Right ventricle myocardium superior (tissue), 1 donor: ENCODE data around the gene NEDD4L. TPM values are rescaled to one million over a fixed set of nuclear protein-coding genes. Genes with fewer than 3 reads are reported as not detected.
A peak's percentile ranks its signal among the peaks of the same experiment; 100 is the strongest.

Experiments used
- ATAC-seq: fragments of 200-7000 bp; cut with Tn5 transposase; one replicate; pipeline ENCODE4 v1.9.1; 2020; ENCODE audit warnings: mild to moderate bottlenecking; ENCODE audit not compliant: poor library complexity
- DNase-seq: peaks from one replicate; pipeline ENCODE4 v3.0.0-alpha.2; 2020
- intact Hi-C: fragments of 100-400 bp; cut with DNase I; formaldehyde crosslinking; loops from one replicate; pipeline ENCODE4 v1.11.2; 2022
- total RNA-seq: library from RNA; stranded (reverse); fragmentation: NEBNext Ultra II Directional; extraction: Animal tissue kit (Norgen Biotek cat#: 25700); gene quantifications from one replicate; pipeline ENCODE4 v1.2.1, GENCODE V29; 2021
- donor health status: DM: no; HTN: yes; CAD: no; lungs with severe emphysema.

Gene NEDD4L
- total RNA-seq, 1 donor from 2014 or later: 51.4 TPM

- no peak for ATAC-seq
- intact Hi-C loops: no loop called here
- no peak for DNase-seq
Measured at GRCh38 chr18:58302811-58303210, 258.8 kb downstream of the NEDD4L start.

GRCh38 chr18:58303363-58303762 is 259.3 kb downstream of the NEDD4L start:
- intact Hi-C loops: no loop called here
- DNase-seq (no peak), ATAC-seq (no peak)

- intact Hi-C loops: no loop called here
- ATAC-seq: no peak
Measured at GRCh38 chr18:58305792-58306191, 261.8 kb downstream of the NEDD4L start.

GRCh38 chr18:58307441-58307840 is 263.4 kb downstream of the NEDD4L start:
- no peak for ATAC-seq
- DNase-seq: no peak
- intact Hi-C loops: no loop called here

More at GRCh38 chr18:58305792-58306191, 261.8 kb downstream of the NEDD4L start:
- no peak for DNase-seq

- DNase-seq (no peak), ATAC-seq (no peak)
- intact Hi-C loops: no loop called here
Measured at GRCh38 chr18:58308463-58308862, 264.4 kb downstream of the NEDD4L start.

GRCh38 chr18:58309099-58309498 is 265.1 kb downstream of the NEDD4L start:
- no peak for DNase-seq
- ATAC-seq: no peak
- intact Hi-C loops: no loop called here

GRCh38 chr18:58309610-58310239 is 265.7 kb downstream of the NEDD4L start:
- DNase-seq (no peak), ATAC-seq (peak; percentile 32)
- intact Hi-C loops: loop anchor here (10.0 kb wide), 1 partner anchor 265 kb away; the partner anchor contains the start of gene NEDD4L

- DNase-seq (peak; percentile 70), ATAC-seq (peak; percentile 71)
- intact Hi-C loops: loop anchor here (10.0 kb wide), 1 partner anchor 266 kb away; the partner anchor contains the start of gene NEDD4L
Measured at GRCh38 chr18:58310517-58310916, 266.5 kb downstream of the NEDD4L start.

- ATAC-seq: no peak
- no peak for DNase-seq
- intact Hi-C loops: loop anchor here (10.0 kb wide), 1 partner anchor 267 kb away; the partner anchor contains the start of gene NEDD4L
Measured at GRCh38 chr18:58311390-58311789, 267.4 kb downstream of the NEDD4L start.

- intact Hi-C loops: loop anchor here (10.0 kb wide), 1 partner anchor 269 kb away; the partner anchor contains the start of gene NEDD4L
- ATAC-seq: no peak
- peak; percentile 56 for DNase-seq
Measured at GRCh38 chr18:58313491-58314032, 269.5 kb downstream of the NEDD4L start.

GRCh38 chr18:58314284-58314683 is 270.3 kb downstream of the NEDD4L start:
- intact Hi-C loops: loop anchor here (10.0 kb wide), 1 partner anchor 269 kb away; the partner anchor contains the start of gene NEDD4L
- DNase-seq (peak; percentile 54), ATAC-seq (peak; percentile 74)

- intact Hi-C loops: loop anchor here (10.0 kb wide), 1 partner anchor 270 kb away; the partner anchor contains the start of gene NEDD4L
- no peak for ATAC-seq
Measured at GRCh38 chr18:58315041-58315440, 271.0 kb downstream of the NEDD4L start.

GRCh38 chr18:58315739-58316215 is 271.8 kb downstream of the NEDD4L start:
- no peak for ATAC-seq
- intact Hi-C loops: loop anchor here (10.0 kb wide), 1 partner anchor 271 kb away; the partner anchor contains the start of gene NEDD4L
- peak; percentile 53 for DNase-seq

More at GRCh38 chr18:58315041-58315440, 271.0 kb downstream of the NEDD4L start:
- no peak for DNase-seq

GRCh38 chr18:58316396-58317342 is 272.6 kb downstream of the NEDD4L start:
- no peak for ATAC-seq
- no peak for DNase-seq
- intact Hi-C loops: loop anchor here (10.0 kb wide), 1 partner anchor 272 kb away; the partner anchor contains the start of gene NEDD4L

- ATAC-seq (no peak), DNase-seq (no peak)
- intact Hi-C loops: loop anchor here (5.0 to 10.0 kb wide), 3 partner anchors 62 to 275 kb away; partner anchors contain the start of gene NEDD4L
Measured at GRCh38 chr18:58319719-58320118, 275.7 kb downstream of the NEDD4L start.

- intact Hi-C loops: loop anchor here (5.0 kb wide), 2 partner anchors 64 to 134 kb away; no protein-coding TSS in a partner anchor
- ATAC-seq: peak; percentile 40
- DNase-seq: no peak
Measured at GRCh38 chr18:58320907-58321561, 277.0 kb downstream of the NEDD4L start.

GRCh38 chr18:58321986-58322385 is 278.0 kb downstream of the NEDD4L start:
- ATAC-seq (peak; percentile 95), DNase-seq (peak; percentile 60)
- intact Hi-C loops: loop anchor here (5.0 kb wide), 2 partner anchors 65 to 135 kb away; no protein-coding TSS in a partner anchor

GRCh38 chr18:58322464-58322863 is 278.4 kb downstream of the NEDD4L start:
- no peak for DNase-seq
- no peak for ATAC-seq
- intact Hi-C loops: loop anchor here (5.0 kb wide), 2 partner anchors 65 to 135 kb away; no protein-coding TSS in a partner anchor
